HepG2 (cell line): Measurements from ENCODE around the gene GRM7.
"Not testable (repeated sequence)": the region's sequence is repeated elsewhere in the genome, so short reads cannot be mapped to it uniquely, and the experiment has no call there.

Source experiments
- BRCA1 ChIP-seq: sonication (generic); formaldehyde crosslinking; IDR thresholded peaks from 2 replicates; pipeline ENCODE4 v1.4.0; 2020; ENCODE audit warnings: missing genetic modification reagents
- EP300 ChIP-seq, 3 experiments: sonication (generic) in 1 of 3; formaldehyde crosslinking in 1 of 3; IDR thresholded peaks; 2 replicates each; pipeline versions ENCODE4 v1.5.1 to v1.6.1; 2011 to 2020; ENCODE audit warnings: low read depth in 2 of 3, low read length in 2 of 3, borderline replicate concordance in 1 of 3, improper control_type of control experiment in 1 of 3, mild to moderate bottlenecking in 1 of 3, missing genetic modification reagents in 1 of 3, moderate library complexity in 1 of 3
- EZH2 ChIP-seq: conservative IDR thresholded peaks from 2 replicates; pipeline ENCODE4 v1.6.1; 2012; ENCODE audit warnings: mild to moderate bottlenecking, low read depth, low read length, moderate library complexity
- MAZ ChIP-seq, 2 experiments: sonication (generic) in 1 of 2; formaldehyde crosslinking in 1 of 2; IDR thresholded peaks; 2 replicates each; pipeline versions ENCODE4 v1.5.0 to v1.6.1; 2012 to 2020; ENCODE audit warnings: low read depth in 2 of 2, mild to moderate bottlenecking in 2 of 2, borderline replicate concordance in 1 of 2, improper control_type of control experiment in 1 of 2, low read length in 1 of 2, missing genetic modification reagents in 1 of 2, moderate library complexity in 1 of 2
- POLR2A ChIP-seq, 2 experiments: IDR thresholded peaks; 2 replicates each; pipeline ENCODE4 v1.6.1; 2011; ENCODE audit warnings: low read depth in 2 of 2, low read length in 2 of 2, mild to moderate bottlenecking in 1 of 2, moderate library complexity in 1 of 2; ENCODE audit not compliant: insufficient read depth in 1 of 2
- SMAD1 ChIP-seq: sonication (generic); formaldehyde crosslinking; IDR thresholded peaks from 2 replicates; pipeline ENCODE4 v1.4.0; 2020; ENCODE audit warnings: missing genetic modification reagents, low read depth, mild to moderate bottlenecking, borderline replicate concordance
- TAF1 ChIP-seq: sonication (generic); formaldehyde crosslinking; IDR thresholded peaks from 2 replicates; pipeline ENCODE4 v1.4.0; 2020; ENCODE audit warnings: missing genetic modification reagents
- ZNF17 ChIP-seq: sonication (generic); formaldehyde crosslinking; IDR thresholded peaks from 2 replicates; pipeline ENCODE4 v1.5.0; 2020; ENCODE audit warnings: mild to moderate bottlenecking, missing genetic modification reagents
- TF ChIP-seq, protein P1 (sequence below): sonication (generic); formaldehyde crosslinking; IDR thresholded peaks from 2 replicates; pipeline ENCODE4 v1.5.0; 2020; ENCODE audit warnings: mild to moderate bottlenecking, missing genetic modification reagents, moderate library complexity
- TF ChIP-seq, protein P2 (sequence below): sonication (generic); formaldehyde crosslinking; IDR thresholded peaks from 2 replicates; pipeline ENCODE4 v1.4.0; 2020; ENCODE audit warnings: missing genetic modification reagents

DNA sequence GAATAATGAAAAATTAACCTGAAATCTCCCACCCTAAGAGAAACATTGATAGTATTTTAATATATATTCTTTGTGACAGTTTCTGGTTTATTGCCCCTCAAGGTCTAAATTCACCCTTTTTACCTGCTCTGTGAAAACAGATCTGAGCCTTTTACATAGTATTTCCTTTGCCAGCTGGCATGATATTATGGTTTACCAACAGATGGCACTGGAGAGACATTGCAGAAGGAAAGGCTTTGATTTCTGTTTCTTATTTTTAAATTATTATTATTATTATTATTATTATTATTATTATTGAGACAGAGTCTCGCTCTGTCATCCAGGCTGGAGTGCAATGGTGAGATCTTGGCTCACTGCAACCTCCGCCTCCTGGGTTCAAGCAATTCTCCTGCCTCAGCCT, 74.5 kb downstream of the GRM7 start:
- not testable (repeated sequence) for TF ChIP-seq TAF1 (CRISPR knock-in tag); EZH2; EP300 (IDR thresholded peaks at IDR 0.05; ENCODE audit: low read depth in 2 of 2, low read length in 2 of 2); EP300 (CRISPR knock-in tag; IDR thresholded peaks at IDR 0.05; ENCODE audit: borderline replicate concordance); SMAD1 (CRISPR knock-in tag); MAZ (IDR thresholded peaks at IDR 0.05; ENCODE audit: borderline replicate concordance, low read depth, low read length); MAZ (CRISPR knock-in tag; IDR thresholded peaks at IDR 0.05; ENCODE audit: low read depth); ZNF17 (CRISPR knock-in tag); POLR2A (IDR thresholded peaks at IDR 0.05; ENCODE audit: insufficient read depth in 1 of 2, low read depth in 2 of 2, low read length in 2 of 2); BRCA1 (CRISPR knock-in tag)
- TF ChIP-seq, protein P1, sequence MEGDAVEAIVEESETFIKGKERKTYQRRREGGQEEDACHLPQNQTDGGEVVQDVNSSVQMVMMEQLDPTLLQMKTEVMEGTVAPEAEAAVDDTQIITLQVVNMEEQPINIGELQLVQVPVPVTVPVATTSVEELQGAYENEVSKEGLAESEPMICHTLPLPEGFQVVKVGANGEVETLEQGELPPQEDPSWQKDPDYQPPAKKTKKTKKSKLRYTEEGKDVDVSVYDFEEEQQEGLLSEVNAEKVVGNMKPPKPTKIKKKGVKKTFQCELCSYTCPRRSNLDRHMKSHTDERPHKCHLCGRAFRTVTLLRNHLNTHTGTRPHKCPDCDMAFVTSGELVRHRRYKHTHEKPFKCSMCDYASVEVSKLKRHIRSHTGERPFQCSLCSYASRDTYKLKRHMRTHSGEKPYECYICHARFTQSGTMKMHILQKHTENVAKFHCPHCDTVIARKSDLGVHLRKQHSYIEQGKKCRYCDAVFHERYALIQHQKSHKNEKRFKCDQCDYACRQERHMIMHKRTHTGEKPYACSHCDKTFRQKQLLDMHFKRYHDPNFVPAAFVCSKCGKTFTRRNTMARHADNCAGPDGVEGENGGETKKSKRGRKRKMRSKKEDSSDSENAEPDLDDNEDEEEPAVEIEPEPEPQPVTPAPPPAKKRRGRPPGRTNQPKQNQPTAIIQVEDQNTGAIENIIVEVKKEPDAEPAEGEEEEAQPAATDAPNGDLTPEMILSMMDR = not testable (repeated sequence)
- TF ChIP-seq, protein P2, sequence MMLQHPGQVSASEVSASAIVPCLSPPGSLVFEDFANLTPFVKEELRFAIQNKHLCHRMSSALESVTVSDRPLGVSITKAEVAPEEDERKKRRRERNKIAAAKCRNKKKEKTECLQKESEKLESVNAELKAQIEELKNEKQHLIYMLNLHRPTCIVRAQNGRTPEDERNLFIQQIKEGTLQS = not testable (repeated sequence)
